Thoracic aorta (tissue), 2 donors: ENCODE data around the gene GATB. TPM values are rescaled to one million over a fixed set of nuclear protein-coding genes. Genes with fewer than 3 reads are reported as not detected.

ENCODE experiments used
- ATAC-seq: fragments of 150-250 bp; one replicate; pipeline ENCODE4 v1.8.0; 2017; ENCODE audit warnings: low read depth; ENCODE audit not compliant: insufficient number of reproducible peaks, low FRiP score
- DNase-seq: peaks from one replicate; pipeline ENCODE4 v3.0.0-alpha.2; 2020; ENCODE audit warnings: low spot score
- H3K27ac ChIP-seq, 2 donors: fragments of 200-600 bp; sonication (generic); 1 replicate in 1 of 2; 2 replicates in 1 of 2; pipeline ENCODE4 v1.5.1; 2016; ENCODE audit warnings: mild to moderate bottlenecking in 2 of 2, moderate library complexity in 2 of 2
- H3K27me3 ChIP-seq: fragments of 200-600 bp; sonication (generic); replicated peaks from 2 replicates; pipeline ENCODE4 v1.6.0; 2016; ENCODE audit warnings: mild to moderate bottlenecking; ENCODE audit not compliant: insufficient read depth
- H3K36me3 ChIP-seq: fragments of 200-600 bp; sonication (generic); one replicate; pipeline ENCODE4 v1.5.1; 2016
- H3K4me1 ChIP-seq, 2 donors: fragments of 200-600 bp; sonication (generic); 1 replicate in 1 of 2; 2 replicates in 1 of 2; pipeline versions ENCODE4 v1.5.1 to v1.6.0; 2016; ENCODE audit warnings: low read depth in 2 of 2, mild to moderate bottlenecking in 1 of 2; ENCODE audit not compliant: control insufficient read depth in 1 of 2
- H3K4me3 ChIP-seq: fragments of 200-600 bp; sonication (generic); 2 replicates; pipeline ENCODE4 v1.5.1; 2016; ENCODE audit warnings: mild to moderate bottlenecking
- H3K9me3 ChIP-seq: fragments of 200-600 bp; sonication (generic); 2 replicates; pipeline ENCODE4 v1.5.1; 2016
- CTCF ChIP-seq: fragments of 200-600 bp; sonication (generic); IDR thresholded peaks from one replicate; pipeline ENCODE4 v1.5.1; 2019; ENCODE audit warnings: antibody characterized with exemption
- total RNA-seq, 2 donors: library from RNA; depleted of rRNA; stranded (reverse); fragments of >200 nt; gene quantifications; one replicate each; pipeline versions ENCODE4 v1.1.0 to v1.2.3, GENCODE V29; 2016

Gene GATB
- total RNA-seq, 2 donors from 2014 or later: 7.7 to 27.2 TPM

- DNase-seq (no peak), ATAC-seq (no peak)
- H3K4me1 ChIP-seq: no peaks in the 10 kb centered on the region
- no peaks in the 10 kb centered on the region for H3K27me3 ChIP-seq
- no peaks in the 10 kb centered on the region for H3K36me3 ChIP-seq
- no peak overlapping the region for H3K4me3 ChIP-seq
- no peaks in the 10 kb centered on the region for H3K9me3 ChIP-seq
- H3K27ac ChIP-seq: no peak overlapping the region
- TF ChIP-seq CTCF: no peak
These were observed 35.7 kb downstream of the GATB start for GRCh38 chr4:151725087-151725486.

- H3K27ac ChIP-seq: no peak overlapping the region
- ATAC-seq (no peak), DNase-seq (no peak)
- H3K4me1 ChIP-seq: no peaks in the 10 kb centered on the region
- no peaks in the 10 kb centered on the region for H3K9me3 ChIP-seq
- peaks cover 4% of the 10 kb centered on the region for H3K36me3 ChIP-seq
- no peaks in the 10 kb centered on the region for H3K27me3 ChIP-seq
- no peak overlapping the region for H3K4me3 ChIP-seq
- TF ChIP-seq CTCF: no peak
These were observed 38.9 kb downstream of the GATB start for GRCh38 chr4:151721916-151722315.

- TF ChIP-seq CTCF: no peak
- Histone ChIP-seq H3K9me3 (no peaks in the 10 kb centered on the region), H3K4me1 (no peaks in the 10 kb centered on the region), H3K4me3 (no peak overlapping the region), H3K36me3 (peaks cover 4% of the 10 kb centered on the region), H3K27ac (no peak overlapping the region), H3K27me3 (no peaks in the 10 kb centered on the region)
- no peak for ATAC-seq
- DNase-seq: no peak
These were observed 39.3 kb downstream of the GATB start for GRCh38 chr4:151721466-151721865.

- H3K36me3 ChIP-seq: peaks cover 4% of the 10 kb centered on the region
- no peaks in the 10 kb centered on the region for H3K9me3 ChIP-seq
- no peak overlapping the region for H3K4me3 ChIP-seq
- H3K27ac ChIP-seq: no peak overlapping the region
- DNase-seq (no peak), ATAC-seq (no peak)
- no peaks in the 10 kb centered on the region for H3K4me1 ChIP-seq
- no peaks in the 10 kb centered on the region for H3K27me3 ChIP-seq
- TF ChIP-seq CTCF: no peak
These were observed 40.9 kb downstream of the GATB start for GRCh38 chr4:151719956-151720334.

- Histone ChIP-seq H3K36me3 (peaks cover 4% of the 10 kb centered on the region), H3K27me3 (no peaks in the 10 kb centered on the region), H3K27ac (no peak overlapping the region), H3K4me3 (no peak overlapping the region), H3K4me1 (no peaks in the 10 kb centered on the region), H3K9me3 (no peaks in the 10 kb centered on the region)
- ATAC-seq: no peak
- DNase-seq: no peak
- TF ChIP-seq CTCF: no peak
These were observed 41.5 kb downstream of the GATB start for GRCh38 chr4:151718984-151719955.
